Measurements from ENCODE around the gene CTAG1A.
"Not testable (repeated sequence)": the region's sequence is repeated elsewhere in the genome, so short reads cannot be mapped to it uniquely, and the experiment has no call there.

Gene CTAG1A

DNA sequence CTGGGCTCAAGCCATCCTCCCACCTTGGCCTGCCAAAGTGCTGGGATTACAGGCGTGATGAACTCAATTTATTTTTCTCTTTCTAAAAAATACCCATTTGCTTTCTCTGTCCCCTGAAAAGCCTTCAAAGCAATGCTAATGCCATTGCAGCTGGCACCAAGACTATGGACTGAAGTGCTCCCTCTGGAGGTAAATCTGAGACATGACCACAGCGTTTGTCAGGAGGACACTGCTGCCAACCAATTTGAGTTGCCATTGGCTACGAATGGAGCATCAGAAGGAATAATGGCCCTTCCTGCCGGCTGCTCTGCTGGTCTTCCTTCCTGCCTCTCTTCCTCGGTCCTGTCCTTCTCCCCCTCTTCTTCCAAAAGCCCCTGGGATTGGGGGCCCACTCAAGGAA is 9.9 kb upstream of the CTAG1A start:
- not testable (repeated sequence) for H3K27me3 ChIP-seq; H3K27ac ChIP-seq; H3K36me3 ChIP-seq; H3K4me3 ChIP-seq (ENCODE audit: low read depth in 1 of 2, low read length in 1 of 2); H3K4me1 ChIP-seq (ENCODE audit: control insufficient read depth in 1 of 2, insufficient read depth in 1 of 2, low read depth in 1 of 2, low read length in 1 of 2); H3K9me3 ChIP-seq

- not testable (repeated sequence) for H3K27me3 ChIP-seq; H3K27ac ChIP-seq; H3K4me1 ChIP-seq (ENCODE audit: control insufficient read depth in 1 of 2, insufficient read depth in 1 of 2, low read depth in 1 of 2, low read length in 1 of 2); H3K4me3 ChIP-seq (ENCODE audit: low read depth in 1 of 2, low read length in 1 of 2); H3K9me3 ChIP-seq; H3K36me3 ChIP-seq
Measured at GRCh38 chrX:154582994-154583393, 1.9 kb upstream of the CTAG1A start.

GRCh38 chrX:154590415-154590814 is 5.5 kb downstream of the CTAG1A start:
- not testable (repeated sequence) for H3K27ac ChIP-seq; H3K4me3 ChIP-seq (ENCODE audit: low read depth in 1 of 2, low read length in 1 of 2); H3K36me3 ChIP-seq; H3K4me1 ChIP-seq (ENCODE audit: control insufficient read depth in 1 of 2, insufficient read depth in 1 of 2, low read depth in 1 of 2, low read length in 1 of 2); H3K27me3 ChIP-seq; H3K9me3 ChIP-seq

GRCh38 chrX:154592505-154592904 is 7.6 kb downstream of the CTAG1A start:
- TF ChIP-seq, protein P1, sequence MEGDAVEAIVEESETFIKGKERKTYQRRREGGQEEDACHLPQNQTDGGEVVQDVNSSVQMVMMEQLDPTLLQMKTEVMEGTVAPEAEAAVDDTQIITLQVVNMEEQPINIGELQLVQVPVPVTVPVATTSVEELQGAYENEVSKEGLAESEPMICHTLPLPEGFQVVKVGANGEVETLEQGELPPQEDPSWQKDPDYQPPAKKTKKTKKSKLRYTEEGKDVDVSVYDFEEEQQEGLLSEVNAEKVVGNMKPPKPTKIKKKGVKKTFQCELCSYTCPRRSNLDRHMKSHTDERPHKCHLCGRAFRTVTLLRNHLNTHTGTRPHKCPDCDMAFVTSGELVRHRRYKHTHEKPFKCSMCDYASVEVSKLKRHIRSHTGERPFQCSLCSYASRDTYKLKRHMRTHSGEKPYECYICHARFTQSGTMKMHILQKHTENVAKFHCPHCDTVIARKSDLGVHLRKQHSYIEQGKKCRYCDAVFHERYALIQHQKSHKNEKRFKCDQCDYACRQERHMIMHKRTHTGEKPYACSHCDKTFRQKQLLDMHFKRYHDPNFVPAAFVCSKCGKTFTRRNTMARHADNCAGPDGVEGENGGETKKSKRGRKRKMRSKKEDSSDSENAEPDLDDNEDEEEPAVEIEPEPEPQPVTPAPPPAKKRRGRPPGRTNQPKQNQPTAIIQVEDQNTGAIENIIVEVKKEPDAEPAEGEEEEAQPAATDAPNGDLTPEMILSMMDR (IDR thresholded peaks at IDR 0.05), result no peak
- Histone ChIP-seq H3K27me3 (no peaks in the 10 kb centered on the region), H3K36me3 (no peaks in the 10 kb centered on the region), H3K4me3 (ENCODE audit: low read depth in 1 of 2, low read length in 1 of 2) (no peak overlapping the region), H3K9me3 (no peaks in the 10 kb centered on the region), H3K4me1 (ENCODE audit: control insufficient read depth in 1 of 2, insufficient read depth in 1 of 2, low read depth in 1 of 2, low read length in 1 of 2) (no peaks in the 10 kb centered on the region), H3K27ac (no peak overlapping the region)

DNA sequence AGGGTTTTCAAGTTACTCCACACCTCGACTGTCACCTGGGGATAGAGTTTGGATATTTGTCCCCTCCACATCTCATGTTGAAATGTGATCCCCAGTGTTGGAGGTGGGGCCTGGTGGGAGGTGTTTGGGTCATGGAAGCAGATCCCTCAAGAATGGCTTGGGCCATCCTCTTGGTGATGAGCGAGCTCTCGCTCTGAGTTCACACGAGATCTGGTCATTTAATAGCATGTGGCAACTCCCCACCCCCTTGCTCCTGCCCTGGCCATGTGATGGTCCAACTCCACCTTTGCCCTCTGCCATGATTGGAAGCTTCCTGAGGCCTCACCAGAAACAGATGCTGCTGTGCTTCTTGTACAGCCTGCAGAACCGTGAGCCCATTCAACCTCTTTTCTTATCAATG is 8.3 kb downstream of the CTAG1A start:
- Histone ChIP-seq H3K27ac (no peak overlapping the region), H3K4me3 (ENCODE audit: low read depth in 1 of 2, low read length in 1 of 2) (no peak overlapping the region), H3K27me3 (no peaks in the 10 kb centered on the region), H3K36me3 (no peaks in the 10 kb centered on the region), H3K4me1 (ENCODE audit: control insufficient read depth in 1 of 2, insufficient read depth in 1 of 2, low read depth in 1 of 2, low read length in 1 of 2) (no peaks in the 10 kb centered on the region), H3K9me3 (no peaks in the 10 kb centered on the region)
- TF ChIP-seq, protein P1 (IDR thresholded peaks at IDR 0.05), result no peak

- H3K4me3 ChIP-seq (ENCODE audit: low read depth in 1 of 2, low read length in 1 of 2), result no peak overlapping the region
- TF ChIP-seq, protein P1 (IDR thresholded peaks at IDR 0.05), result no peak
- H3K9me3 ChIP-seq, result no peaks in the 10 kb centered on the region
- no peaks in the 10 kb centered on the region for H3K4me1 ChIP-seq (ENCODE audit: control insufficient read depth in 1 of 2, insufficient read depth in 1 of 2, low read depth in 1 of 2, low read length in 1 of 2)
- no peak overlapping the region for H3K27ac ChIP-seq
- H3K36me3 ChIP-seq, result no peaks in the 10 kb centered on the region
- H3K27me3 ChIP-seq, result no peaks in the 10 kb centered on the region
Measured at GRCh38 chrX:154594491-154594890, 9.6 kb downstream of the CTAG1A start.

DNA sequence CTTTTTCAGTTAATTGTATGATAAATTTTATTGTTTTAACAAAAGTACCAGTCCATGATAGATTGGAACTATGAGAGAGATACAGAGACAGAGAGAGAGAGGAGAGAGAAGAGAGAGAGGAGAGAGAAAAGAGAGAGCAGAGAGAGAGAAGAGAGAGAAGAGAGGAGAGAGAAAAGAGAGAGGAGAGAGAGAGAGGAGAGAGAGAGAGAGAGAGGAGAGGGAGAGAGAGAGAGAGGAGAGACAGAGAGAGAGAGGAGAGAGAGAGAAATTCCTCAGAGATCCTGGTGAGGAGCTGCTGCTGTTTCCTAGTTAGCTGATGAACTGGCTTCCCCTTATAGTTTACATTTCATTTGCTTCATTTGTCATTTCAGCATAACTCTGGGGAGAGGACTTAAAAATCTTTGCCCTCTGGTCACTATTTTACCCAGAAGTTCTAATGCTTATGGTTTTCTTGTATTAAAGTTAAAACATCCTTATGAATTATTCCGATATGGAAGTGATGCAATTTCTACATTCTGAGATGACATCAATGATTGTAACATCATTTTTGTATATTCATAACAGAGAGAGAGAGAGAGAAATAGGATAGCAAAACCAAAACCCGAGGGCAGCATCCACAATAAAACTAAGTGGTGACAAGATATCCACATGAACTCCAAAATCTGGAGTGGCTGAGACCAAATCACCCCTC is 10.8 kb downstream of the CTAG1A start:
- H3K36me3 ChIP-seq, result no peaks in the 10 kb centered on the region
- H3K4me3 ChIP-seq (ENCODE audit: low read depth in 1 of 2, low read length in 1 of 2), result no peak overlapping the region
- no peak overlapping the region for H3K27ac ChIP-seq
- H3K4me1 ChIP-seq (ENCODE audit: control insufficient read depth in 1 of 2, insufficient read depth in 1 of 2, low read depth in 1 of 2, low read length in 1 of 2), result no peaks in the 10 kb centered on the region
- H3K27me3 ChIP-seq, result no peaks in the 10 kb centered on the region
- H3K9me3 ChIP-seq, result no peaks in the 10 kb centered on the region
- TF ChIP-seq, protein P1 (IDR thresholded peaks at IDR 0.05), result no peak

Data from neutrophil (primary cell).